HG03439 (cell line): ENCODE measurements around the gene GPR39.
"Not testable (repeated sequence)": the region's sequence is repeated elsewhere in the genome, so short reads cannot be mapped to it uniquely, and the experiment has no call there.

Source experiments
- ATAC-seq: cut with Tn5 transposase; IDR thresholded peaks from one replicate; pipeline ENCODE4 v1.9.1; 2021; ENCODE audit warnings: mild to moderate bottlenecking, moderate library complexity; ENCODE audit not compliant: unreplicated experiment

The GPR39 gene

DNA sequence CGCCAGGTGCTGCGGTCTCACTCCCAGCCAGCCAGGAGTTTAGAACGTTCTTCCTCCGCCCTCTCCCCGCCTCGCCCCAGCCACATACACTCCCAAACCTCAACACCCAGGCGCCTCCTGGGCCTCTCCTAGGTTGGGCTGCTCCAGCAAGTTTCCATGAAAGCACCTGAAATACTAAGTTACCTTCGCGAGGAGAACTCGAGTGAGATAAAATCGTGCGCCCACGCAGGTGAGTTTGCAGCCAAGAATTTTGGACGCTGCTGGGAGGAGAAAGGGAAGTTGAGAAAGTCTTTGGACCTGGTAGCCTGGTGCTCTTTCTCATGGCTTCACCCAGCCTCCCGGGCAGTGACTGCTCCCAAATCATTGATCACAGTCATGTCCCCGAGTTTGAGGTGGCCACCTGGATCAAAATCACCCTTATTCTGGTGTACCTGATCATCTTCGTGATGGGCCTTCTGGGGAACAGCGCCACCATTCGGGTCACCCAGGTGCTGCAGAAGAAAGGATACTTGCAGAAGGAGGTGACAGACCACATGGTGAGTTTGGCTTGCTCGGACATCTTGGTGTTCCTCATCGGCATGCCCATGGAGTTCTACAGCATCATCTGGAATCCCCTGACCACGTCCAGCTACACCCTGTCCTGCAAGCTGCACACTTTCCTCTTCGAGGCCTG, at the start of gene GPR39:
GPR39 (plus strand) TSS at position 83 of the 673 bp plus-strand sequence.
- no peak for ATAC-seq

DNA sequence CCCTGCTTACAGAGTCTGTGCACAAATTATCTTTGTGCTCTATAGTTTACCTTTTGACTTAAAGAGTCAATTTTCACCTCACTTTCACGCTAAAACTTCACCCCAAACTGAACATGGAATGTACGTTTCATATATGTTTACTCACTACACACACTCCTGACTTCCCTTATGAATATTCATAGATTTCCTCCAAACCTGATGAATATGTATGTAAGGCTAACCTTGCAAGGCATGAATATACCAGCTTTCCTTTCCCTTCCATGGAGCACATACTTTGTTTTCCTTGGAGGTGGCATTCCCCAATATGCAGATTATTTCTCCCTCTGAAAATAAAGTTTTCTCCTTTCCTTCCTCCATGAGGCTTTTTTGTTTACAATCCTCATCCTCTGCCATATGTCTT, 48.4 kb upstream of the GPR39 start:
- no peak for ATAC-seq

DNA sequence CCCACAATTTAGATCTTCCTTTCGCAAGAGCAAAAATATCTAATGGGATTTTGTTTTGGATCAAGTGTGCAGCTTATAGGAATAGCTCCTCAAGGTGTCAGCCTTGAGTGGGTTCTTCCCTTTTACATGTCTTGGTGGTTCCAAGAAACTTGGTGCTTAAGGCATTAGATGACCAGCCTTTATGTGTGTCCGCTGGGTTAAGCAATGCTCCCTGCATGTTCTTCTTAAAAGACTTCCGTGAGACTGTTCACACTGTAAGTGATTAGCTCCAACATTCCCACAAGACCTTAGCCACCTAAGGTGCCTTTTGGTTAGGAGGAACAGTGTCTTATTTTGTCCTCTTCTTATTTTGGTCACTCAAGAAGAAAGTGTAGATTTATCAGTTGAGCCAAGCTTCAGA, 44.3 kb upstream of the GPR39 start:
- no peak for ATAC-seq

DNA sequence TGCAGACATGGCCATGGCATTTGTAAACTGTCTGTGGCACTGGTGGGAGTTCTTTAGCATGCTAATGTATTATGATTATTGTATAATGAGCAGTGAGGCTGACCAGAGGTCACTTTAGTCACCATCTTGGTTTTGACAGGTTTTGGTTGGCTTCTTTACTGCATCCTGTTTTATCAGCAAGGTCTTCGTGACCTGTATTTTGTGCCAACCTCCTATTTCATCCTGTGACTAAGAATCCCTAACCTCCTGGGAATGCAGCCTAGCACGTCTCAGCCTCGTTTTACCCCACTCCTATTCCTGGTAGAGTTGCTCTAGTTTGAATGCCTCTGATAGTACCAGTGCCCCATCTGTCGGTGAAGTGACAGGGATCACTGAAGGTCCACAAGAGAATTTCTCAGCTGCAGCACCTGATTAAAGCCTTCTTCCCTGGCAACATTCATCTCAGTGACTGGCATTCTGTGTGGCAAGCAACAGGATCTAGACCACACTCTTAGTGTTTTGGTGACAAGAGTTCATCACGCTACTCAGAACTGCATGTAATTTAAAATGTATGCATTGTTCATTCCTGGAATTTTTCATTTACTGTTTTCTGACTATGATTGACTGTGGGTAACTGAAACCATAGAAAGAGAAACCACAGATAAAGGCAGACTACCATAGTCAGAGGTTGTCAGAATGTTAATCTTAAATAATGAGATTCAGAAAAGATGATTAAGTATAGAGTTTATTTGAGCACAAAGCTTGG, 43.0 kb upstream of the GPR39 start:
- ATAC-seq = no peak

DNA sequence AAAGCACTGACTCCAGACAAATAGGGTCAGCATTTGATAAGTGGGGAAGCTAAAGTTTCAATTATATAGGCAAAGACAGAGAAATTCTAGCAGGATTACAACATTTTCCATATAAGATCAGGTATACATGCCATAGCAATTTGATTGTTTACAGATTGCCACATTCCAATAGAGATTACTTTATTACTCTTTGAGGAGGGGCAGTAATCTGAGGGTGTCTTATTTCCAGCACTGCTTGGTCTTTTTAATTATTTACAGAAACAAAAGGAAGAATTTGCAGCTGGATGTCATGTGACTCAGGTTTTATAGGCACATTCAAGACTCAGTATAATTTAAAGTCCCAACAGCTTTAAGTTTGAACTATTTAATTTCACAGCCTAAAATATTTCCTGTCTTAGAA, 42.5 kb upstream of the GPR39 start:
- ATAC-seq = no peak

DNA sequence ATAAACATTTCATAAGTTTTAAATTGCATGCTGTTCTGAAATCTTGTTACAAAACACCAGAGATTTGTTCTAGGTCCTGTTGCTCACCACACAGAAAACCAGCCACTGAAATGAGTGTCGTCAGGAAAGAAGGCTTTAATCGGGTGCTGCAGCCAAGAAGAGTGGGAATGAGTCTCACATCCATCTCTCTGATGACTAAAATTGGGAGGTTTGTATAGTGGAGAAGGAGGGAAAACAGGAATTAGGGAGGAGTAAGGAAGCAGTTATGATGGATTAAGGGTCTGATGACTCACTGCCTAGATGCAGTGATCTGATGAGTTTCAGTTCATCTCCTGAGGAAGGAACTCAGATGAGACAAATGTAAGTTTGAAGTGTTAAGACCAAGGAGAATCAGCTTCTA, 42.1 kb upstream of the GPR39 start:
- ATAC-seq = no peak

DNA sequence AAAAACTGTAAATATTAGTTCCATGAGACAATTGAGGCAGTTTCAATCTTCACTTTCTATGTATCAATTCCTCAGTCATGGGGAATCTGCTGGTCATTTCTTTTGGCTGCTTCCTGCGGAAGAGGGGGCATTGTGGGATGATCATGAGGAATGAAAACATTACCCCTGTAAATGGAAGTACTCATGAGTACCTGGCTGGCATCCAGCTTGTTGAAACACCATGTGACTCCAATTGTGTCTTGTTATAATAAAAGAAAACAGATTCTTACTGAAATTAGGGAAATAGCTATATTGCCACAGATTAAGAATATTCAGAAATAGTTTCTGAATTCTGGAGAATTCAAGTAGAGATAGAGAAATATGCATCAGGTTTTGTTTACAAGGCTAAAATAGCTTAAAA, 41.6 kb upstream of the GPR39 start:
- ATAC-seq = no peak

DNA sequence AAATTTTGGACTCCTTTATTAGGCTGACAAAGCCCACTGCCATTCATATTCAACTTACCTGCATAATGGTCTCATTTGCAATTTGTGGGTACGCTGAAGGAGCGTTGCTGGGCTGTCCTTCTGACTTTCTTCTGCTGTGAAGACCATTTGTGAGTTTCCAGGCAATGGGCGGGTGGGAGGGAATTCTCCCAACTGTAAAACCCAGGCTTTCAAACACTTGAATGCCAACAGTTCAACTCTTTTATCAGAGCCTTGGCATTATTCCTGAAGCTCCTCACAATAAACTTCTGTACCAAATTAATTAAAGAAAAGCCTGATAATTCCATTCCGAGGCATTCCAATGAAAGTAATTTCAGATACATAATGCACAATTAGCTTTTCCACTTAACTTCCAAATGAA, 35.2 kb upstream of the GPR39 start:
- no peak for ATAC-seq

DNA sequence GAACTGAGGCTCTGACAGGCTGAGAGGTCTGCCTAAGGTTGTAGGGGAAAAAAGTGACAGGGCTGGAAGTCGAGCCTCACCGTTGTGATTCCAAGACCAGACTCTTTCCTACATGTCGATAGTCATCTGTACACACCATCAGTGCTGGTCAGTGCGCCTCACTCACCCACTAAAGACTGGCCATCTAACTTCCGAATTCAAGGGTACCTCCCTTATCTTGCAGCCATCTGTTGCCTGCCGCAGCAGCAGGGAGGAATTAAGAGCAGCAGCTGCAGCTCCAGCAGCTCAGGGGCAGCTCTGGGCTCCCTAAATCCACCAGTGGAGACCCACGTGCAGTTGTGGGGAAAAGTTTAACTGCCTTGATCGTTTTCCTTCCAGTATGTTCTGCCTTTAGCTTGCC, 32.6 kb upstream of the GPR39 start:
- ATAC-seq = no peak

DNA sequence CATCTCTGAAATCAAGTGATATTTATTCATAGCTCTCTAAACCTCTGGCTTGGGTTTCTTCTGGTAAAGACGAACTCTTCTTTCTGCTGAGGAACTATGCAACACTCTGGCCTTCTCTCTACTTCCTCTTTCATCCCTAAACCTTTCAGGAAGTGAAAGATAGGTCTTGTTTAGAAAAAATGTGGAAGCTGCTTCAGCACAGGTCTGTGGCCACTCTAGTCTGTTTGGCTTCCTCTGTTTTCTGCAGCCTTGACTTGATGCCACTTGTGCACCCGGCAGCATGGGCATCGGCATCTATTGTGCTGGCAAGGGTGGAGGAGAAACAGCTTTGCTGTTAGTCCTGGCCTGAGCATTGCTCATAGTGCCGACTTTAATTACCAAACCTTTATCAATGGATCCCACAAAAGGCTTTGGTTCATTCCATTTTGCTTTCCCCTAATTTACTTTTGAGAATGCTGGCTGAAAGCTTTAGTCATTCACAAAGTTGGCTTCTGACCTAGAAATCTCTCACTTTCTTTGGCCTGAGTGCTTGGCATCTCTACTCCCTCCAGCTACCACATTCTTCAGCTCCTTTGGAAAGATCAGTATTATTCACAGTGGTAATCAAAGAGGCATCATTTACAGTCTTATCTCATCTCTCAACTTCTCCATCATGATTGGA, 32.0 kb upstream of the GPR39 start:
- ATAC-seq = no peak

DNA sequence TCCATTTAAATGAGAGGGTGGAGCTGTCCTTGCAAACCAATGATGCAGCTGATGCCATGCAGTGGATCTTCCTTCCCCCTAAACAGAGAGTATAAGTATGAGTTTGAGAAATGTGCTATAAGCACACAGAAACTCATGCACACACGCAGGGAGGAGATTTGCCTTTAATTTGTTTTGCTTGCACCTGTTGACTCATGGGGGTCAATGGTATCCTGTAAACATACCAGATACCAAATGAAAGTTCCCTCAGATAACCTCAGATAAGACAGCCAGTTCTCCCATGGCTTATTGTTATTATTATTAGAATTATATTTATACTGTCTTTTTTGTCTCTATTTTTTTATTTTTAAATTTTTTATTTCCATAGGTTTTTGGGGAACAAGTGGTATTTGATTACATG, 29.5 kb upstream of the GPR39 start:
- ATAC-seq = no peak

DNA sequence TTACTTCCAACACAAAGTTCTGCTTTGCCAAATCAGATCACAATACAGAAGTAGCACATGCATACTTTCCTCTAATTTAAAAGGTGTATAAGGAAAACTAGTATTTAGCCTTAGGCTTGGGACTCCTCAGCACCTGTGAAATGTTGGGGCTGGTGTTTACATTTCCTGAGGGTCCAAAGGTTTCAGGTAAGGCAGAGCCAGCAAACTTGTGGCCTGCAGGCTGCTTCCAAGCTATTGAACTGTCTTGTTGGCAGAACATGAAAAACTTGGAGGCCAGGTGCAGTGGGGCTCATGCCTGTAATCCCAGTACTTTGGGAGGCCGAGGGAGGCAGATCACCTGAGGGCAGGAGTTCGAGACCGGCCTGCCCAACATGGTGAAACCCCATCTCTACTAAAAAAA, 26.5 kb upstream of the GPR39 start:
- ATAC-seq = no peak

DNA sequence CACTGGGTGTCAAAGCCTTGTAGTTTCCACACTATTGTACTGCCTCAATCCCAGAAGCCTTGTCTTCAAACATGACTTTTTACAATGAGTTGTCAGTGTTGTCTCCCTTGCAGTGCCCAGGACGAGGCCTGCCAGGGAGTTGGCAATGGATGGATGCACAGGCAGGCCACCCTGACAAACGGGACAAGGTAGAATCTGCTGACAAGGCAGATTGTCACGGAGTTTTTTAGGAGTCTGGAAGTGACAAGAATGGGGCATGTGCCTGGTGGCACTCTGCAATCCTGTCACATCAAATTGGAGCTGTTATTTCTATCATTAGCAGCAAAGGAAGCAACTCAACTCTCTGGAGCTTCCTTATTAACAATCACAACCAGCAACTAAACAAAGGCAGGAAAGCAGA, 25.2 kb upstream of the GPR39 start:
- ATAC-seq = no peak

DNA sequence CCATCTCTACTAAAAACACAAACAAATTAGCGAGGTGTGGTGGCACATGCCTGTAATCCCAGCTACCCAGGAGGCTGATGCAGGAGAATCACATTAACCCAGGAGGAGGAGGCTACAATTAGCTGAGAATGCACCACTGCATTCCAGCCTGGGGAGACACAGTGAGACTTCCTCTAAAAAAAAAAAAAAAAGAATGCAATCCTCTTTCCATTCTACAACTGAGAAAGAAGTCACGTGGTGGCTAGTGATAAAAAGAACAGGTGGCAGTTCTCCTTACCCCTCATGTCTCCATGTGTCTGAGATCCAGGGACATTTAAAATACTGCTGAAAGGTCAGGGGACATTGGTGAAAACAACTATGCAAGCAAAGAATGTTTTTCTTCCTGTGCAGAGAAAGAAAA, 24.4 kb upstream of the GPR39 start:
- ATAC-seq = no peak

DNA sequence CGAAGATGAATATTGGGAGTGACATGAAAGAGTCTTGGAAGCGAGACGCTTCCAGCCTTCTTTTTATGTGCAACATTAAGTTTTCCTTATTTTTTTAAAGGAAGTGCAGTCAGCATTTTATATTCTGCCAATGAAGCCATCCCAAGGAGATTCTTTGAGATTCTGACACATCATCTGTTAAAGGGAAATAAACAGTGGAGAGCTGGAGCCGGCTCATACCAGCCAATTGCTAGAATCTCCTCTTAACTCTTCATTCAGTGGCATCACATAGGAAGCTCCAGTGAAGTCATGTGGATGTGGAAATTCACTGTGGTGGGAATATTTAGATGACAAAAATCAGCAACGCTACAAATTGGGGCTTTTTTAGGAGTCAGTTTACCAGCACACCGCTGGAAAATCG, 23.7 kb upstream of the GPR39 start:
- no peak for ATAC-seq

DNA sequence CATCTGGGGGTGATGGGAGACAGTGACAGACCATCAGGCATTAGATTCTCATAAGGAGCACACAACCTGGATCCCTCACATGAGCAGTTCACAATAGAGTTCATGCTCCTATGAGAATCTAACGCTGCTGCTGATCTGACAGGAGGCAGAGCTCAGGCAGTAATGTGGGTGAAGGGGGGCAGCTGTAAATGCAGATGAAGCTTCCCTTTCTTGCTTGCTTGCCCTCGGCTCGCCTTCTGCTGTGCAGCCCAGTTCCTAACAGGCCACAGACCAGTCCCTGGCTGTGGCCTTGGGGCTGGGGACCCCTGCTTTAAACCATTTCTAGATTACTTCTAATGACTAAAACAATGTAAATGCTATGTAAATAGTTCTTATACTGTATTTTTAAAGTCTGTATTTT, 19.6 kb upstream of the GPR39 start:
- ATAC-seq = not testable (repeated sequence)

DNA sequence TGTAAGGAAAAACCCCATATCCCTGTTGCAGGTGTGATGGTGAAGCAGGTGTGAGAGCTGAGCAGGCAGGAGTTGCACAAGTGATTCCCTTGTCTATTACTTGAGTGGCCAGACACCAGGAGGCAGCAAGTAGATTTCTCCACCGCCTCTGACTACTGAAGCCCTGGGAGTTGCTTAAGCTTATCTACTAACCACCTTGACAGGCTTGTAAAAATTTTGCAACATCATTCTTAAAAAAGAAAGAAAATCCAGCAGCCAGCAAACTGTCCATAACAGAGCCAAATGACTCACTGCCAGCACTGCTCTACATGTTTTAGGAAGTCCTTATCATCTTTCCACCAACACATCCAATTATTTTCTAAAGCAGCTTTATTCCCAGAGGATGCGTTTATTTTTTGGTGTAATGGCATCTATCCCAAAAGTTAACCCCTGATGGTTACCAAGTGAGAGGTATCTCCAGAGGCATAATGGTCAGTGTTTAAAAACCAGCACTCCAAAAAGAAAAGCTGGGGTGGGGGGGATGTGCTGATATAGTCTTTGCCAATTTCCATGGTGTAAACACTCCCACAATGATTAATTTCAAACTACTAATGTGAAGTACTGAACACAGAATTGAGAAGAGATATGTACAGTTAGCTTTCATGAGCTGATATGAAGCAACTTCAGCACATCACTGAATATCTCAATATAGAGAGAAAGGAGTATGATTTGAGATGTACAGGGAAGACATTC, 16.3 kb upstream of the GPR39 start:
- no peak for ATAC-seq

DNA sequence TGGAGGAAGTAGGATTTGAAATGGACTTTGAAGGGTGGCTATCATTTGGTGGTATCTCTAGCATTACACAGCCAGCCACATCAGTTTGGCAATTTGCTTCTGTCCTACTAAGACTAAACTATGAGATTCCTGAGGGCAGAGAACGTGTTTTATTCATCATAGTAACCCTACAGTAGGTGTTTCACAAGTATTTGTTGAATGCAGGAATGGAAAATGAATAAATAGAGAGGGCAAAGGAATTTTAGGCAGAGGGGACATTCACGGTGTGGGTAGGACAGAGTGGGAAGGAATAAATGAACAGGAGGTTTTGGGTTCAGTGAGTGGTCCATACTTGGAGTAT, 15.7 kb upstream of the GPR39 start:
- ATAC-seq = no peak

DNA sequence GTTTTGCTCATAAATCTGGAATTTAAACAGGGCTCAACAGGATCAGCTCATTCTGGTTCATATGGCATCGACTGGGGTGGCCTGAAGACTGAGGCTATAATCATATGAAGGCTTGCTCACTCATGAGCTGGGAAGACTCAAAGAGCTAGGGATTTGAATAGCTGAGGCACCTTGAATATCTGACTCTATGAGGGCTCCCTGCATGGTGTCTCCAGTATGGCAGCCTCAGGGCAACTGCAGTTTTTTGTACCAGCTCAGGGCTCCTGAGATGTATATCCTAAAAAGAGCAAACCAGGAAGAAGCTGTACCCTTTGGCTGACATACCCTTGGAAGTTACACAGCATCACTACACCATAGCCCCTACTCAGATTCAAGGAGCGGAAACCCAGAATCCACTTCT, 15.3 kb upstream of the GPR39 start:
- no peak for ATAC-seq

DNA sequence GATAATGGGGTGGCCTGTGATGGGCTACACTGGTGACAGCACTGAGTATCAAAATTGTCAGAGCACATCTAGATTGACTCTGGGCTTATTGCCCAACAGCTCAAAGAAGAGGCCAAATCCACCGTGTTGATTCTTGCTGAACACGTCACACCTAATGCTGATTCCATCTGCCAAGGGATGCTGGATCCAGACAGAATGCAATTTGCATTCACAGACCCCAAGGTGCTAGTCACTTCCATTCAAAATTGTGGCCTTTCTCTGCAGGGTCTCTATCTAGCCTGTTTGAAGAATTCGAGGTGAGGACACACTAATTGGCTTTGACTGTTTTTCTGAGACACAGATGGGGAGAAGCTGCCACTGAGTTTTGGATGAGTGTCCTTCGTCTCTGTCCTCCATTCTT, 13.5 kb upstream of the GPR39 start:
- ATAC-seq = no peak

DNA sequence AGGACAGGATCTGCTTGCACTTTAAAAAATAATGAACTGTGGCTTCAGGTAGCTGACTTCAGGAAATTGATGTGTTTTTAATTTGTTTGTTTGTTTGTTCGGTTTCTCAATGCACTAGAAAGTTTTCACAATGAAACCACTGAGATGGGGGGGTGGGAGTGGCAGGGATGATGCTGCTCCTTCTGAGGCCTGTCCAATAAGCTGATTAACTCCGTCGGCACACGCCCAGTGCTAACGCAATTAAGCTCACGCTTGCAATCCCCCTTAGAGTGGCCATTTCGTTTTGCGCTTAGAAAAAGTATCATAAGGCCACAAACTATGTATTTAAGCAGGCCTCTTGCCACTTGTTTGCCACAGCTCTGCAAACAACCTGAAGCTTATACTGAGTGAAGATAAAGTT, 12.5 kb upstream of the GPR39 start:
- no peak for ATAC-seq

DNA sequence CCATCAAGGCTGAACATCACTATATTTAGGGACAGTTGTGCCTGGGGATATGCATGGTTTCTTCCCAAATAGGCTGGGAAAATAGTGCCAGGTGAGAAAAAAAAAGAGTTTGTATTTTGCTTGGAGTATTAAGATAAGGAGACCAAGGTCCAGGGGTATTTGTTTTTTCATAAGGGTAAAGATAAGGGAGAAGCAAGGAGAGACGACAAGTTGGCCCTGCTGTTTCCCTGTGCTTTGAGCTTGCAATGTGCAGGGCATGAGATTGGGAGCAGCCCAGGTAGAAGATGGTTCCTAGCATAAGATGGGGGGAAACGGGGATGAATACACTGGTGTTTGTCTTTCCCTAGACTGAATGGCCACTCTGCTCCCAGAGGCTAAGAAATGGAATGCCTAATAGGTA, 8.8 kb upstream of the GPR39 start:
- no peak for ATAC-seq
